ENCODE data around the gene ABLIM2. TPM values are rescaled to one million over a fixed set of nuclear protein-coding genes. Genes with fewer than 3 reads are reported as not detected.

Gene ABLIM2
- total RNA-seq, 1 experiment from 2014 or later = under 0.01 TPM

Other genes with a start within 250 kb of the ABLIM2 start
- 31.4 and 33.0 TPM in 2 replicates for gene AFAP1, start 219.0 kb downstream of the ABLIM2 start, total RNA-seq (2014; rRNA removed; shearing (Covaris generic))
- gene SH3TC1, start 40.5 kb upstream of the ABLIM2 start, total RNA-seq (2014; rRNA removed; shearing (Covaris generic)) = 6.6 and 8.9 TPM in 2 replicates
- gene HTRA3, start 110.9 kb upstream of the ABLIM2 start, total RNA-seq (2014; rRNA removed; shearing (Covaris generic)) = 7.8 and 8.6 TPM in 2 replicates